Stimulated activated CD4-positive, alpha-beta T cell treated with anti-CD3 and anti-CD28 coated beads, Interleukin-12 subunit alpha, Interleukin-12 subunit beta, amount 100 ng/mL, for 4 hours (primary cell): ENCODE measurements around the gene IFNAR1.
"Not testable (repeated sequence)": the region's sequence is repeated elsewhere in the genome, so short reads cannot be mapped to it uniquely, and the experiment has no call there.

Experiments
- DNase-seq: peaks from one replicate; pipeline ENCODE4 v3.0.0-alpha.2; 2020

Gene IFNAR1

GRCh38 chr21:33379934-33380333 is 55.2 kb downstream of the IFNAR1 start:
- DNase-seq: not testable (repeated sequence)

- DNase-seq: peak; percentile 84
Observed at GRCh38 chr21:33380483-33380998, 55.8 kb downstream of the IFNAR1 start.

GRCh38 chr21:33381381-33381780 is 56.6 kb downstream of the IFNAR1 start:
- not testable (repeated sequence) for DNase-seq

GRCh38 chr21:33383056-33383888 is 58.5 kb downstream of the IFNAR1 start:
- DNase-seq: peak; percentile 48

GRCh38 chr21:33384841-33385331 is 60.1 kb downstream of the IFNAR1 start:
- no peak for DNase-seq

- DNase-seq: no peak
Observed at GRCh38 chr21:33386222-33386784, 61.5 kb downstream of the IFNAR1 start.

- no peak for DNase-seq
Observed at GRCh38 chr21:33387294-33387693, 62.5 kb downstream of the IFNAR1 start.

GRCh38 chr21:33388188-33388587 is 63.4 kb downstream of the IFNAR1 start:
- DNase-seq: no peak

- DNase-seq: no peak
Observed at GRCh38 chr21:33390479-33390878, 65.7 kb downstream of the IFNAR1 start.

- DNase-seq: no peak
Observed at GRCh38 chr21:33391656-33392055, 66.9 kb downstream of the IFNAR1 start.

GRCh38 chr21:33392284-33392985 is 67.7 kb downstream of the IFNAR1 start:
- DNase-seq: no peak

GRCh38 chr21:33393348-33393747 is 68.6 kb downstream of the IFNAR1 start:
- DNase-seq: no peak

GRCh38 chr21:33394260-33394659 is 69.5 kb downstream of the IFNAR1 start:
- no peak for DNase-seq

GRCh38 chr21:33395891-33396331 is 71.1 kb downstream of the IFNAR1 start:
- DNase-seq: no peak

- no peak for DNase-seq
Observed at GRCh38 chr21:33396436-33396835, 71.7 kb downstream of the IFNAR1 start.

- DNase-seq: no peak
Observed at GRCh38 chr21:33396951-33397350, 72.2 kb downstream of the IFNAR1 start.

- no peak for DNase-seq
Observed at GRCh38 chr21:33397717-33398116, 72.9 kb downstream of the IFNAR1 start.

GRCh38 chr21:33398361-33398760 is 73.6 kb downstream of the IFNAR1 start:
- DNase-seq: no peak

GRCh38 chr21:33401630-33401992 is 76.8 kb downstream of the IFNAR1 start:
- DNase-seq: no peak

- peak; percentile 7 for DNase-seq
Observed at GRCh38 chr21:33402001-33402979, 77.5 kb downstream of the IFNAR1 start.

- peak; percentile 45 for DNase-seq
Observed at GRCh38 chr21:33403128-33403785, 78.5 kb downstream of the IFNAR1 start, which contains the start of gene IFNGR2. IFNGR2 (plus strand) TSS chr21:33403413; CDS start chr21:33403544, 131 bp downstream.
